SK-N-SH (cell line): ENCODE results near the gene FYCO1. TPM values are rescaled to one million over a fixed set of nuclear protein-coding genes. Genes with fewer than 3 reads are reported as not detected.

ENCODE experiments used
- polyA plus RNA-seq, 3 experiments: library from polyadenylated mRNA; depleted of rRNA; stranded (reverse); fragments of >200 nt; gene quantifications; 2 replicates each; pipeline ENCODE4 v1.2.3, GENCODE V29; 2012
- small RNA-seq, 7 experiments: library from RNA; depleted of rRNA; stranded (forward); fragments of <200 nt; gene quantifications; one replicate each; pipeline ENCODE3, GENCODE V24; 2012

The FYCO1 gene
- polyA plus RNA-seq, 1 of the 3 experiments (the other 2 are of a cell fraction), result 5.5 TPM

Small RNA genes lying within 50 kb of the gene (small RNA-seq; reads per million reads assigned to genes)
- gene RF00019, result 0 reads per million in 7 experiments

Other genes starting within 250 kb of the FYCO1 start
- not detected in 2 replicates for gene SLC6A20, start 199.3 kb downstream of the FYCO1 start, polyA plus RNA-seq (2012; rRNA removed)
- gene LZTFL1, start 153.7 kb downstream of the FYCO1 start, polyA plus RNA-seq (2012; rRNA removed), result 11.9 and 19.7 TPM in 2 replicates
- gene CCR9, start 109.3 kb downstream of the FYCO1 start, polyA plus RNA-seq (2012; rRNA removed), result not detected in 2 replicates
- gene CXCR6, start 52.4 kb downstream of the FYCO1 start, polyA plus RNA-seq (2012; rRNA removed), result not detected in 2 replicates
- not detected in 2 replicates for gene XCR1, start 31.7 kb upstream of the FYCO1 start, polyA plus RNA-seq (2012; rRNA removed)
- not detected in 2 replicates for gene CCR1, start 212.5 kb upstream of the FYCO1 start, polyA plus RNA-seq (2012; rRNA removed)
- not detected in 2 replicates for gene CCR3, start 246.6 kb upstream of the FYCO1 start, polyA plus RNA-seq (2012; rRNA removed)